ENCODE measurements around the gene HNF1A. TPM values are rescaled to one million over a fixed set of nuclear protein-coding genes. Genes with fewer than 3 reads are reported as not detected.

Gene HNF1A
- total RNA-seq, 1 experiment from 2014 or later, result not detected

- intact Hi-C loops (cut with micrococcal nuclease), result no loop called here
Measured at GRCh38 chr12:121013715-121014114, 35.4 kb downstream of the HNF1A start.

More at GRCh38 chr12:121013715-121014114, 35.4 kb downstream of the HNF1A start:
- ATAC-seq (no peak), DNase-seq (ENCODE audit: low read depth, low spot score) (no peak)
- TF ChIP-seq CTCF (IDR thresholded peaks at IDR 0.05 in 2 of 3, conservative IDR thresholded peaks at IDR 0.05 in 1 of 3; ENCODE audit: borderline replicate concordance in 1 of 3, insufficient read depth in 1 of 3, low read depth in 2 of 3, low read length in 2 of 3) (0 out of 6 replicates have a peak, but pooled peaks of 1 of the 3 experiments have one; percentile 8), FOSL1 (IDR thresholded peaks at IDR 0.05; ENCODE audit: low read depth) (no peak), RAD21 (IDR thresholded peaks at IDR 0.05; ENCODE audit: low read depth) (peak; percentile 43; the same call in 1 of the 2 replicates)
- Histone ChIP-seq H4K20me1 (ENCODE audit: insufficient read depth) (no peaks in the 10 kb centered on the region), H3K27ac (ENCODE audit: low read depth, low read length) (no peak overlapping the region), H3K9ac (ENCODE audit: low read length) (no peak overlapping the region), H3K4me2 (ENCODE audit: low read length) (no peak overlapping the region), H3K27me3 (ENCODE audit: insufficient read depth, low read length) (no peaks in the 10 kb centered on the region), H3K9me2 (ENCODE audit: insufficient read depth) (no peaks in the 10 kb centered on the region), H3K79me2 (ENCODE audit: insufficient read depth, low read length) (peaks cover 16% of the 10 kb centered on the region), H3K4me3 (replicated peaks in 1 of 2; ENCODE audit: low read depth in 1 of 2, low read length in 2 of 2) (no peak overlapping the region), H3K4me1 (ENCODE audit: control insufficient read depth in 1 of 2, insufficient read depth in 2 of 2, low read length in 2 of 2) (peaks cover 5 to 7% of the 10 kb centered on the region in 2 experiments; a peak in 3 of 4 replicates), H3K36me3 (ENCODE audit: control insufficient read depth in 1 of 2, insufficient read depth in 2 of 2, low read length in 2 of 2) (peaks cover 5 to 12% of the 10 kb centered on the region in 2 experiments; a peak in 2 of 4 replicates), H3K9me3 (ENCODE audit: control insufficient read depth in 1 of 2, insufficient read depth in 1 of 2, low read depth in 1 of 2, low read length in 2 of 2) (no peaks in the 10 kb centered on the region), H2AFZ (ENCODE audit: low read depth, low read length, poor library complexity, severe bottlenecking) (no peak overlapping the region)
- ChIA-PET CTCF (interaction anchor here (0.8 kb wide), 1 partner anchor 8 kb away, joined by 3 read pairs; no protein-coding TSS in a partner anchor), POLR2A (no interaction called here), RAD21 (ENCODE audit: low non-redundant PET in 1 of 2, low total read pairs in 2 of 2, uncharacterized antibody in 2 of 2, unreplicated experiment in 2 of 2) (interaction anchor here in 1 of 2 experiments (0.6 kb wide), 1 partner anchor 606 kb away, joined by 4 read pairs; no protein-coding TSS in a partner anchor)
- no TSS peak for BruUV-seq (replicated peaks)
